ENCODE data around the gene ARID3C. TPM values are rescaled to one million over a fixed set of nuclear protein-coding genes. Genes with fewer than 3 reads are reported as not detected.

Gene ARID3C
- total RNA-seq, 2 donors from 2014 or later = not detected

GRCh38 chr9:34671307-34671706 lies 42.4 kb upstream of the ARID3C start:
- ATAC-seq (no peak), DNase-seq (no peak)
- no peak overlapping the region for H3K4me3 ChIP-seq
- intact Hi-C loops (cut with DNase I) = no loop called here
- no peaks in the 10 kb centered on the region for H3K27me3 ChIP-seq
- no peak overlapping the region for H3K27ac ChIP-seq
- TF ChIP-seq POLR2A (IDR thresholded peaks at IDR 0.05) = no peak
- TF ChIP-seq CTCF (IDR thresholded peaks at IDR 0.05) = no peak
- no peaks in the 10 kb centered on the region for H3K36me3 ChIP-seq (replicated peaks in 1 of 2; ENCODE audit: insufficient read depth in 1 of 2, low read depth in 2 of 2)
- 85 to 89% methylated on average over 1 of the region's 1 CpG for WGBS, 2 donors
- peaks cover 5% of the 10 kb centered on the region for H3K4me1 ChIP-seq
- no peaks in the 10 kb centered on the region for H3K9me3 ChIP-seq

- no peak for ATAC-seq
- Histone ChIP-seq H3K27ac (no peak overlapping the region), H3K27me3 (no peaks in the 10 kb centered on the region), H3K36me3 (replicated peaks in 1 of 2; ENCODE audit: insufficient read depth in 1 of 2, low read depth in 2 of 2) (no peaks in the 10 kb centered on the region), H3K4me3 (no peak overlapping the region), H3K9me3 (no peaks in the 10 kb centered on the region), H3K4me1 (peaks cover 8% of the 10 kb centered on the region)
- intact Hi-C loops (cut with DNase I) = no loop called here
- WGBS, 2 donors = 86 to 93% methylated on average over 5 of the region's 5 CpGs
- DNase-seq = no peak
- no peak for TF ChIP-seq CTCF (IDR thresholded peaks at IDR 0.05)
- TF ChIP-seq POLR2A (IDR thresholded peaks at IDR 0.05) = no peak
Observed at GRCh38 chr9:34669809-34670562, 41.1 kb upstream of the ARID3C start.

- Histone ChIP-seq H3K27ac (peak overlapping the region; percentile 92 to 98 (median 96)), H3K4me3 (peak overlapping the region; percentile 24 to 78), H3K36me3 (replicated peaks in 1 of 2; ENCODE audit: insufficient read depth in 1 of 2, low read depth in 2 of 2) (no peaks in the 10 kb centered on the region), H3K4me1 (peaks cover 15% of the 10 kb centered on the region), H3K9me3 (no peaks in the 10 kb centered on the region), H3K27me3 (no peaks in the 10 kb centered on the region)
- ATAC-seq (peak; percentile 88), DNase-seq (peak; percentile 93 to 95 (median 94))
- TF ChIP-seq CTCF (IDR thresholded peaks at IDR 0.05) = no peak
- peak; percentile 59 to 95 (median 94) for TF ChIP-seq POLR2A (IDR thresholded peaks at IDR 0.05)
- WGBS, 2 donors = 1 to 3% methylated on average over 26 to 40 of the region's 55 CpGs
- intact Hi-C loops (cut with DNase I) = no loop called here
Observed at GRCh38 chr9:34665381-34666250, 36.8 kb upstream of the ARID3C start.

- H3K9me3 ChIP-seq = no peaks in the 10 kb centered on the region
- no peak for DNase-seq
- WGBS, 2 donors = 1% methylated on average over 22 of the region's 26 CpGs; no CpG with 5 or more reads in 1 of the 2 donors
- H3K4me3 ChIP-seq = peak overlapping the region; percentile 18 to 78
- TF ChIP-seq CTCF (IDR thresholded peaks at IDR 0.05) (peak in 1 of 7 experiments; percentile 6), POLR2A (IDR thresholded peaks at IDR 0.05) (no peak)
- H3K27me3 ChIP-seq = no peaks in the 10 kb centered on the region
- H3K27ac ChIP-seq = peak overlapping the region; percentile 92 to 98 (median 96)
- intact Hi-C loops (cut with DNase I) = no loop called here
- peaks cover 15% of the 10 kb centered on the region for H3K4me1 ChIP-seq
- H3K36me3 ChIP-seq (replicated peaks in 1 of 2; ENCODE audit: insufficient read depth in 1 of 2, low read depth in 2 of 2) = no peaks in the 10 kb centered on the region
- no peak for ATAC-seq
Observed at GRCh38 chr9:34665067-34665380, 36.2 kb upstream of the ARID3C start.

All from body of pancreas (tissue), 4 donors.